Activated CD4-positive, alpha-beta T cell treated with anti-CD3 and anti-CD28 coated beads, Interleukin-2, amount 50 U/mL, for 24 hours (primary cell): ENCODE data around the gene TPD52L1.

Experiments used
- DNase-seq, 2 donors: peaks; one replicate each; pipeline ENCODE4 v3.0.0-alpha.2; 2020; ENCODE audit warnings: low read depth in 1 of 2, low spot score in 1 of 2

Gene TPD52L1

GRCh38 chr6:125233202-125233601, 79.6 kb downstream of the TPD52L1 start:
- DNase-seq: no peak

- DNase-seq: no peak
Observed at GRCh38 chr6:125236536-125237327, 83.2 kb downstream of the TPD52L1 start.

GRCh38 chr6:125237764-125238163, 84.2 kb downstream of the TPD52L1 start:
- DNase-seq: no peak

- DNase-seq: no peak
Observed at GRCh38 chr6:125245109-125245508, 91.5 kb downstream of the TPD52L1 start.

- no peak for DNase-seq
Observed at GRCh38 chr6:125245523-125246264, 92.1 kb downstream of the TPD52L1 start.

GRCh38 chr6:125246566-125246965, 93.0 kb downstream of the TPD52L1 start:
- no peak for DNase-seq

- DNase-seq: no peak
Observed at GRCh38 chr6:125248136-125248535, 94.6 kb downstream of the TPD52L1 start.

- DNase-seq: no peak
Observed at GRCh38 chr6:125250511-125250910, 96.9 kb downstream of the TPD52L1 start.

- no peak for DNase-seq
Observed at GRCh38 chr6:125251516-125252220, 98.1 kb downstream of the TPD52L1 start.

GRCh38 chr6:125252891-125253290, 99.3 kb downstream of the TPD52L1 start:
- no peak for DNase-seq

- no peak for DNase-seq
Observed at GRCh38 chr6:125253881-125254280, 100.3 kb downstream of the TPD52L1 start.

GRCh38 chr6:125254321-125254720, 100.7 kb downstream of the TPD52L1 start:
- no peak for DNase-seq

- DNase-seq: no peak
Observed at GRCh38 chr6:125255201-125255600, 101.6 kb downstream of the TPD52L1 start.

- DNase-seq: no peak
Observed at GRCh38 chr6:125257351-125257750, 103.8 kb downstream of the TPD52L1 start.

- no peak for DNase-seq
Observed at GRCh38 chr6:125258651-125259353, 105.2 kb downstream of the TPD52L1 start.

- DNase-seq: no peak
Observed at GRCh38 chr6:125259354-125259736, 105.8 kb downstream of the TPD52L1 start.

- DNase-seq: no peak
Observed at GRCh38 chr6:125262016-125263013, 108.7 kb downstream of the TPD52L1 start.

GRCh38 chr6:125264476-125264875, 110.9 kb downstream of the TPD52L1 start:
- DNase-seq: no peak

GRCh38 chr6:125267806-125268523, 114.4 kb downstream of the TPD52L1 start:
- no peak for DNase-seq
